Fibroblast of mammary gland (primary cell): ENCODE results near the gene CDC42EP4.

Experiments
- DNase-seq: peaks from one replicate; pipeline ENCODE4 v3.0.0-alpha.2; 2010; ENCODE audit warnings: low read depth
- H3K4me3 ChIP-seq: 2 replicates; pipeline ENCODE4 v1.5.1; 2011; ENCODE audit warnings: low read depth, mild to moderate bottlenecking, low read length, moderate library complexity; ENCODE audit not compliant: control insufficient read depth
- TF ChIP-seq, protein P1 (sequence below): conservative IDR thresholded peaks from 2 replicates; pipeline ENCODE4 v1.5.1; 2011; ENCODE audit warnings: low read depth, low read length, inconsistent platforms; ENCODE audit not compliant: control insufficient read depth, insufficient read depth

CDC42EP4 gene

DNA sequence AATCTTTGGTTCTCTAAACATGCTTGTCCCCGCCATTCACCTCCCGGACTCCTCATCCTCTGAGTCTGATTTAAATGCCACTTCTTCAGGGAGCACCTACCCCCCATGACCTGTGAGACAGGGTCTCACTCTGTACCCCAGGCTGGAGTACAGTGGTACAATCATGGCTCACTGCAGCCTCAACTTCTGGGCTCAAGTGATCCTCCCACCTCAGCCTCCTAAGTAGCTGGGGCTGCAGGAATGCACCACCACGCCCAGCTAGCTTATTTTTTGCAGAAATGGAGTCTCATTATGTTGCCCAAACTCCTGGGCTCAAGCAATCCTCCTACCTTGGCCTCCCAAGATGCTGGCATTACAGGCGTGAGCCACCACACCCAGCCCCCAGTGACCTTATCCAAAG is 37.3 kb downstream of the CDC42EP4 start:
- no peak overlapping the region for H3K4me3 ChIP-seq
- TF ChIP-seq, protein P1, sequence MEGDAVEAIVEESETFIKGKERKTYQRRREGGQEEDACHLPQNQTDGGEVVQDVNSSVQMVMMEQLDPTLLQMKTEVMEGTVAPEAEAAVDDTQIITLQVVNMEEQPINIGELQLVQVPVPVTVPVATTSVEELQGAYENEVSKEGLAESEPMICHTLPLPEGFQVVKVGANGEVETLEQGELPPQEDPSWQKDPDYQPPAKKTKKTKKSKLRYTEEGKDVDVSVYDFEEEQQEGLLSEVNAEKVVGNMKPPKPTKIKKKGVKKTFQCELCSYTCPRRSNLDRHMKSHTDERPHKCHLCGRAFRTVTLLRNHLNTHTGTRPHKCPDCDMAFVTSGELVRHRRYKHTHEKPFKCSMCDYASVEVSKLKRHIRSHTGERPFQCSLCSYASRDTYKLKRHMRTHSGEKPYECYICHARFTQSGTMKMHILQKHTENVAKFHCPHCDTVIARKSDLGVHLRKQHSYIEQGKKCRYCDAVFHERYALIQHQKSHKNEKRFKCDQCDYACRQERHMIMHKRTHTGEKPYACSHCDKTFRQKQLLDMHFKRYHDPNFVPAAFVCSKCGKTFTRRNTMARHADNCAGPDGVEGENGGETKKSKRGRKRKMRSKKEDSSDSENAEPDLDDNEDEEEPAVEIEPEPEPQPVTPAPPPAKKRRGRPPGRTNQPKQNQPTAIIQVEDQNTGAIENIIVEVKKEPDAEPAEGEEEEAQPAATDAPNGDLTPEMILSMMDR: no peak
- no peak for DNase-seq

DNA sequence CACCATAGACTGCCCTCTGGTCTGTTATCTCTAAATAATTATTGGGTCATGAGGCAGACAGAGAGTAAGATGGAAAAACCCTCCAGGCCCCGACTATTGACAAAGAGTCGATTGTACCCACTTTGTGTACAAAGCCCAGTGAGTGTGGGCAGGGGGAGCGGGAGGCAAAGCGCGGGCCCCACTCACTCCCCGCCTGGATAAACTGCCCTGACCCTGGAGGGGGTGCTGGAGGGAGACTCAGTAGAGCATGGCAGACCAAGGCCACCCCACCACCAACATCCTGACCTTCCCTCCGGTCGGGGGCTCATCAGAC is 38.9 kb downstream of the CDC42EP4 start:
- no peak overlapping the region for H3K4me3 ChIP-seq
- TF ChIP-seq, protein P1: no peak
- DNase-seq: no peak

DNA sequence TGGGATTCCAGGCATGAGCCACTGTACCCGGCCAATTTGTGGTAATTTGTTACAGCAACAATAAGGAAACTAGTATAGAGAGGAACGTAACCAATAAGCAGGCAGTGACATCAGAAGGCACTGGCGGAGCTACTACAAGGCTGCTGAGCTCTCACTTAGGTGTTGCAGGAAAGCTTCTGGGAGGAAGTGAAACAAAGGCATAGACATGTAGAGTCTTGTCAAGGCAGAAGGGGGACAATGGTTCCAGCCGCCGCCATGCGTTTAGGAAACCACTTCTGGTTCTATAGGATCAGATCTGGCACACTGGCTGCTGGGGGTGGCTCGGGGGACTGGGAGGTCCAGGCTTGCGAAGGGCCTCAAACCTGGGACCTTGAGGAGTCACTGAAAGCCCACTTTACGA is 40.7 kb downstream of the CDC42EP4 start:
- TF ChIP-seq, protein P1: no peak
- H3K4me3 ChIP-seq: no peak overlapping the region
- no peak for DNase-seq

DNA sequence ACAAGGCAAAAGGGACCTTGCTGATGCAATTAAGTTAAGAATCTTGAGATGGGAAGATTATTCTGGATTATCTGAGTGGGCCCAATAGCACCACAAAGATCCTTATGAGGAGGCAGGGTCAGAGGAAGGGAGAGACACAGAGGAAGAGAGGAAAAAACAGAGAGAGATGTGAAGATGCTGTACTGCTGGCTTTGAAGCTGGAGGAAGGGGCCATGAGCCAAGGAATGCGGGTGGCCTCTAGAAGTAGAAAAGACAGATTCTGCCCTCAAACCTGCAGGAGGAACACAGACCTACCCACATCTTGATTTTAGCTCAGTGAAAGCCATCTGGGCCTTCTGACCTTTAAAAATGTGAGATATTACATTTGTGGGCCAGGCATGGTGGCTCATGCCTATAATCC is 42.0 kb downstream of the CDC42EP4 start:
- DNase-seq: no peak
- TF ChIP-seq, protein P1: no peak
- no peak overlapping the region for H3K4me3 ChIP-seq

DNA sequence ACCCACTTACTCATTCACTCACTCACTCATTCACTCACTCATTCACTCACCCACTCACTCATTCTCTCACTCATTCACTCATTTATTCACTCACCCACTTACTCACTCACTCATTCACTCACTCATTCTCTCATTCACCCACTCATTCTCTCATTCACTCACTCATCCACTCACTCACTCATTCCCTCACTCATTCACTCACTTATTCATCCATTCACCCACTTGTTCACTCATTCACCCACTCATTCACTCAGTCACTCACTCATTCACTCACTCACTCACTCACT is 42.5 kb downstream of the CDC42EP4 start:
- no peak overlapping the region for H3K4me3 ChIP-seq
- TF ChIP-seq, protein P1: no peak
- no peak for DNase-seq

DNA sequence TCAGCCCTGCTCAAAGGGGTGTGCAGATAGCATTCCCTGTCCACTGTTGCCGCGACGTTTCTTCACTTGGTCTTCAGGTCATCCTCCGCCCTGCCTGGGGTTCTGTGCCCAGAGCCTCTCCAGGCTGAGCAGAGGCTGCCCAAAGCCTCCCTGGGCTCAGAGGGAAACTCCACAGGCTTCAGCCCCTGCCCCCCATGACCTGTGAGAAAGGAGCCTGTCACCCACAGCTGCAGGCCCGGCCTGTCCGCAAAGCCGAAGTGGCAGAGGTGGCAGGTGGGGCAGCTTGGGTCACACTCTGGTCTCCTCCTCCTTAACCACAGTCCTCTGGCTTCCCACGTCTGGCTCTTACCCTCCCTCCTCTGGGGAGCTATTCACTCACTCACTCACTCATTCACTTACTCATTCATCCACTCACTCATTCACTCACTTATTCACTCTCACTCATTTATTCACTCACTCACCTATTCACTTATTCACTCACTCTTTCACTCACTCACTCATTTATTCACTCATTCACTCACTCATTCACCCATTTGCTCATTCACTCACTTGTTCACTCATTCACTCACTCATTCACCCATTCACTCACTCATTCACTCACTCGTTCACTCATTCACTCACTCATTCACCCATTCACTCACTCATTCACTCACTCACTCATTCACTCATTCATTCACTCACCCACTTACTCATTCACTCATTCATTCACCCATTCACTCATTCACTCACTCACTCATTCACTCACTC is 43.0 kb downstream of the CDC42EP4 start:
- DNase-seq: no peak
- TF ChIP-seq, protein P1: no peak
- no peak overlapping the region for H3K4me3 ChIP-seq

DNA sequence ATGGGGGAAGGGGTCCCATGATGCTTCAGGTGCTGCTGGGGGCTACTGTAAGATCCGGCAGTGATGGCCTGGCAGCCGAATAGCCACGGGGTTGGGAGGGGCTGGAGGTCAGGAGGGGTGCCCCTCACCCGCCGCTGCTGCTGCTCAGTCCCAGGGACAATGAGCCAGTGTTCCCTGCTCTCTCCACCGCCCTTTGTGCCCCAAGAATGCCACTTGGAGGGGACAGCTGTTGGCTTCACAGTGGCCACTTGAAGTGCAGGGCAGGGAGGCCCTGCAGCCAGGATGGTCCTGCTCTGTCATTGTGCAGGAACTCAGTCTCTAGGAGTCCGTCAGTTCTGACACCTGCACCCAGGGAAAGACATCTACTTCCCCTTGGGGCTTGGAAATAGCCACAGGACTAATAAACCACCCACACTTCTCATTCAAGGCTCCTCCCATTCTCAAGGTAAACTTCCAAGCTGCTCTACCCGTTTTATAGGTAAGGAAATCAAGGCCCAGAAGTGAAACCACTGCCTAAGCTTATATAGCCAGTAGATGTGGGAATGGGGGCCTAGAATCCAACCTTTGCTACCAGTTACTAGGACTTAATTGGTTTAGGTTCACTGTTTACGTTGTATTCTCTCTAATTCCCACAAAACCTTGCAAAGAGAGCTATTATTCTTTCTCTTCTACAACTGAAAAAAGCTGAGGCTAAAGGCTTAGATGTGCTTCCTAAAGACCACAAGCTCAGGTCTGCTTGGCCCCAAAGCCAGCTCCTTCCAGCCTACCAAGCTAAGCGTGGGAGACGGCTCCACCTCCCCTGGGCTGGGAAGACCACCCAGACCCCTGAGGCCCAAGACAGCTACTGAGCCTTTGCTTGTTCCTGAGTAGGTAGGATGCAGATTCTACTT is 43.9 kb downstream of the CDC42EP4 start:
- no peak for DNase-seq
- no peak overlapping the region for H3K4me3 ChIP-seq
- TF ChIP-seq, protein P1: no peak
